Tibial nerve (tissue), 4 donors: ENCODE results near the gene E2F7.

ENCODE experiments used
- EP300 ChIP-seq, 2 donors: sonication (generic); formaldehyde crosslinking; IDR thresholded peaks; one replicate each; pipeline ENCODE4 v1.6.1; 2017; ENCODE audit warnings: antibody characterized with exemption in 2 of 2, mild to moderate bottlenecking in 1 of 2
- TF ChIP-seq, protein P1 (sequence below), 5 experiments: fragments of 200-600 bp in 3 of 5; fragments of 450-650 bp in 2 of 5; sonication (generic) in 3 of 5; IDR thresholded peaks; one replicate each; pipeline ENCODE4 v1.5.1; 2016 to 2019; ENCODE audit warnings: antibody characterized with exemption in 5 of 5, mild to moderate bottlenecking in 3 of 5, moderate library complexity in 2 of 5

DNA sequence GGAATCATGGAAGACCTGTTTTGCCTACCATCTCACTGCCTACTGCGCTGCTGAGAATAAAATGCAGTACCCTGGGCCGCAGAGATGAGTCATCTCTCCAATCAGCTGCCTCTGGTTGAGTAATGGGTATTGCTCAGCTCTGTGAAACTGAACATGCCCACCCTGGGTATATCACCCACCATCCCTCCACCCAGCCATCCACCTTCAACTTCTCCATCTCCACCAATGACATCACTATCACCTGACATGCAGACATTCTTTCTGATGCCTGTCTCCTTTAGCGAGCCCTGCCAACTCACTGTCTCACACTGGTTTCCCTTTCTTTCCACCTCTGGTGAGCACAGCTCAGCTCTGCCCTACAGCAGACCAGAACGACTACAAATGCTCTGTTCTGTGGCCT lies 33.6 kb downstream of the E2F7 start:
- TF ChIP-seq, protein P1, sequence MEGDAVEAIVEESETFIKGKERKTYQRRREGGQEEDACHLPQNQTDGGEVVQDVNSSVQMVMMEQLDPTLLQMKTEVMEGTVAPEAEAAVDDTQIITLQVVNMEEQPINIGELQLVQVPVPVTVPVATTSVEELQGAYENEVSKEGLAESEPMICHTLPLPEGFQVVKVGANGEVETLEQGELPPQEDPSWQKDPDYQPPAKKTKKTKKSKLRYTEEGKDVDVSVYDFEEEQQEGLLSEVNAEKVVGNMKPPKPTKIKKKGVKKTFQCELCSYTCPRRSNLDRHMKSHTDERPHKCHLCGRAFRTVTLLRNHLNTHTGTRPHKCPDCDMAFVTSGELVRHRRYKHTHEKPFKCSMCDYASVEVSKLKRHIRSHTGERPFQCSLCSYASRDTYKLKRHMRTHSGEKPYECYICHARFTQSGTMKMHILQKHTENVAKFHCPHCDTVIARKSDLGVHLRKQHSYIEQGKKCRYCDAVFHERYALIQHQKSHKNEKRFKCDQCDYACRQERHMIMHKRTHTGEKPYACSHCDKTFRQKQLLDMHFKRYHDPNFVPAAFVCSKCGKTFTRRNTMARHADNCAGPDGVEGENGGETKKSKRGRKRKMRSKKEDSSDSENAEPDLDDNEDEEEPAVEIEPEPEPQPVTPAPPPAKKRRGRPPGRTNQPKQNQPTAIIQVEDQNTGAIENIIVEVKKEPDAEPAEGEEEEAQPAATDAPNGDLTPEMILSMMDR (IDR thresholded peaks at IDR 0.05), result no peak
- no peak for TF ChIP-seq EP300 (IDR thresholded peaks at IDR 0.05)
